ENCODE results near the gene ZNF546.

The ZNF546 gene

GRCh38 chr19:40056505-40056904 is 59.6 kb downstream of the ZNF546 start:
- H2AK5ac ChIP-seq (ENCODE audit: low read depth, low read length) = no peak overlapping the region
- no peak overlapping the region for H3K18ac ChIP-seq (ENCODE audit: low read length)
- peaks cover 2% of the 10 kb centered on the region for H3K79me1 ChIP-seq (ENCODE audit: low read depth, low read length)
- no peak overlapping the region for H3K27ac ChIP-seq (replicated peaks; ENCODE audit: low read length)
- DNase-seq (ENCODE audit: low spot score) = no peak
- H4K91ac ChIP-seq (ENCODE audit: low read depth, low read length, poor library complexity) = no peak overlapping the region
- no peak overlapping the region for H2BK15ac ChIP-seq (ENCODE audit: low read length)
- H3K4ac ChIP-seq (ENCODE audit: low read length) = no peak overlapping the region
- H3K4me1 ChIP-seq (ENCODE audit: control insufficient read depth in 2 of 2, insufficient read depth in 1 of 2, low read depth in 1 of 2, low read length in 2 of 2) = peaks cover 0 to 3% of the 10 kb centered on the region in 2 donors
- H2BK120ac ChIP-seq (ENCODE audit: low read depth, low read length) = no peak overlapping the region
- peak overlapping the region; percentile 88 to 94 for H3K4me3 ChIP-seq (ENCODE audit: low read length in 2 of 2)
- WGBS, 2 donors (ENCODE audit: extremely low coverage in 2 of 2, insufficient read length in 2 of 2, insufficient replicate concordance in 1 of 2) = no CpG with 5 or more reads among the region's 7 CpGs
- no peaks in the 10 kb centered on the region for H3K27me3 ChIP-seq (ENCODE audit: control insufficient read depth in 3 of 3, insufficient read depth in 3 of 3, low read depth in 1 of 3, low read length in 3 of 3)
- H2BK5ac ChIP-seq (ENCODE audit: low read length) = no peak overlapping the region
- H3K36me3 ChIP-seq (replicated peaks in 1 of 2; ENCODE audit: control insufficient read depth in 2 of 2, insufficient read depth in 2 of 2, low read length in 2 of 2) = peaks cover 0 to 2% of the 10 kb centered on the region in 2 donors
- H3K14ac ChIP-seq (ENCODE audit: low read length) = no peak overlapping the region
- peak overlapping the region; percentile 70 for H3K4me2 ChIP-seq (ENCODE audit: insufficient read depth, low read length, poor library complexity, severe bottlenecking)
- no peak overlapping the region for H3K9ac ChIP-seq (ENCODE audit: low read depth, low read length, poor library complexity)
- no peak overlapping the region for H3K23ac ChIP-seq (ENCODE audit: low read depth, low read length, poor library complexity)
- H4K8ac ChIP-seq (ENCODE audit: low read depth, low read length) = no peak overlapping the region
- peaks cover 0 to 65% of the 10 kb centered on the region in 2 donors for H3K9me3 ChIP-seq (replicated peaks in 1 of 2; ENCODE audit: control insufficient read depth in 2 of 2, insufficient read depth in 1 of 2, low read depth in 1 of 2, low read length in 2 of 2)
- H2BK12ac ChIP-seq (ENCODE audit: low read length) = no peak overlapping the region
- H2AFZ ChIP-seq (ENCODE audit: low read length) = peak overlapping the region; percentile 97

GRCh38 chr19:40057166-40057565 is 60.3 kb downstream of the ZNF546 start:
- Histone ChIP-seq H3K27ac (replicated peaks; ENCODE audit: low read length) (no peak overlapping the region), H3K27me3 (ENCODE audit: control insufficient read depth in 3 of 3, insufficient read depth in 3 of 3, low read depth in 1 of 3, low read length in 3 of 3) (no peaks in the 10 kb centered on the region), H3K23ac (ENCODE audit: low read depth, low read length, poor library complexity) (no peak overlapping the region), H3K79me1 (ENCODE audit: low read depth, low read length) (peaks cover 2% of the 10 kb centered on the region), H3K9me3 (replicated peaks in 1 of 2; ENCODE audit: control insufficient read depth in 2 of 2, insufficient read depth in 1 of 2, low read depth in 1 of 2, low read length in 2 of 2) (peaks cover 0 to 59% of the 10 kb centered on the region in 2 donors), H3K9ac (ENCODE audit: low read depth, low read length, poor library complexity) (no peak overlapping the region), H4K91ac (ENCODE audit: low read depth, low read length, poor library complexity) (no peak overlapping the region), H3K4me3 (ENCODE audit: low read length in 2 of 2) (peak overlapping the region in 1 of 2 donors; percentile 88), H3K14ac (ENCODE audit: low read length) (no peak overlapping the region), H4K8ac (ENCODE audit: low read depth, low read length) (no peak overlapping the region), H3K36me3 (replicated peaks in 1 of 2; ENCODE audit: control insufficient read depth in 2 of 2, insufficient read depth in 2 of 2, low read length in 2 of 2) (no peaks in the 10 kb centered on the region), H2BK120ac (ENCODE audit: low read depth, low read length) (no peak overlapping the region), H3K4ac (ENCODE audit: low read length) (no peak overlapping the region), H2BK15ac (ENCODE audit: low read length) (no peak overlapping the region), H2AFZ (ENCODE audit: low read length) (no peak overlapping the region), H3K18ac (ENCODE audit: low read length) (no peak overlapping the region), H2AK5ac (ENCODE audit: low read depth, low read length) (no peak overlapping the region), H2BK12ac (ENCODE audit: low read length) (no peak overlapping the region), H3K4me2 (ENCODE audit: insufficient read depth, low read length, poor library complexity, severe bottlenecking) (no peak overlapping the region), H2BK5ac (ENCODE audit: low read length) (no peak overlapping the region), H3K4me1 (ENCODE audit: control insufficient read depth in 2 of 2, insufficient read depth in 1 of 2, low read depth in 1 of 2, low read length in 2 of 2) (peaks cover 0 to 3% of the 10 kb centered on the region in 2 donors)
- WGBS, 2 donors (ENCODE audit: extremely low coverage in 2 of 2, insufficient read length in 2 of 2, insufficient replicate concordance in 1 of 2) = no CpG with 5 or more reads among the region's 1 CpG
- no peak for DNase-seq (ENCODE audit: low spot score)

GRCh38 chr19:40059624-40060023 is 62.8 kb downstream of the ZNF546 start:
- H3K36me3 ChIP-seq (replicated peaks in 1 of 2; ENCODE audit: control insufficient read depth in 2 of 2, insufficient read depth in 2 of 2, low read length in 2 of 2) = no peaks in the 10 kb centered on the region
- H4K8ac ChIP-seq (ENCODE audit: low read depth, low read length) = no peak overlapping the region
- H3K14ac ChIP-seq (ENCODE audit: low read length) = no peak overlapping the region
- no peak overlapping the region for H2BK12ac ChIP-seq (ENCODE audit: low read length)
- H2AK5ac ChIP-seq (ENCODE audit: low read depth, low read length) = no peak overlapping the region
- H3K4me3 ChIP-seq (ENCODE audit: low read length in 2 of 2) = no peak overlapping the region
- no peak overlapping the region for H2AFZ ChIP-seq (ENCODE audit: low read length)
- H3K9ac ChIP-seq (ENCODE audit: low read depth, low read length, poor library complexity) = no peak overlapping the region
- H3K4ac ChIP-seq (ENCODE audit: low read length) = no peak overlapping the region
- no peak overlapping the region for H2BK5ac ChIP-seq (ENCODE audit: low read length)
- no peak overlapping the region for H3K4me2 ChIP-seq (ENCODE audit: insufficient read depth, low read length, poor library complexity, severe bottlenecking)
- no peak overlapping the region for H2BK15ac ChIP-seq (ENCODE audit: low read length)
- no peaks in the 10 kb centered on the region for H3K27me3 ChIP-seq (ENCODE audit: control insufficient read depth in 3 of 3, insufficient read depth in 3 of 3, low read depth in 1 of 3, low read length in 3 of 3)
- no peak overlapping the region for H3K23ac ChIP-seq (ENCODE audit: low read depth, low read length, poor library complexity)
- H3K79me1 ChIP-seq (ENCODE audit: low read depth, low read length) = peaks cover 2% of the 10 kb centered on the region
- H3K27ac ChIP-seq (replicated peaks; ENCODE audit: low read length) = no peak overlapping the region
- DNase-seq (ENCODE audit: low spot score) = no peak
- no peak overlapping the region for H4K91ac ChIP-seq (ENCODE audit: low read depth, low read length, poor library complexity)
- H3K18ac ChIP-seq (ENCODE audit: low read length) = no peak overlapping the region
- H3K9me3 ChIP-seq (replicated peaks in 1 of 2; ENCODE audit: control insufficient read depth in 2 of 2, insufficient read depth in 1 of 2, low read depth in 1 of 2, low read length in 2 of 2) = peaks cover 0 to 39% of the 10 kb centered on the region in 2 donors
- H3K4me1 ChIP-seq (ENCODE audit: control insufficient read depth in 2 of 2, insufficient read depth in 1 of 2, low read depth in 1 of 2, low read length in 2 of 2) = peaks cover 0 to 3% of the 10 kb centered on the region in 2 donors
- no peak overlapping the region for H2BK120ac ChIP-seq (ENCODE audit: low read depth, low read length)
- no CpG with 5 or more reads among the region's 1 CpG for WGBS, 2 donors (ENCODE audit: extremely low coverage in 2 of 2, insufficient read length in 2 of 2, insufficient replicate concordance in 1 of 2)

GRCh38 chr19:40070058-40070457 is 73.2 kb downstream of the ZNF546 start:
- Histone ChIP-seq H2BK15ac (ENCODE audit: low read length) (no peak overlapping the region), H4K8ac (ENCODE audit: low read depth, low read length) (no peak overlapping the region), H3K27ac (replicated peaks; ENCODE audit: low read length) (no peak overlapping the region), H3K4me1 (ENCODE audit: control insufficient read depth in 2 of 2, insufficient read depth in 1 of 2, low read depth in 1 of 2, low read length in 2 of 2) (no peaks in the 10 kb centered on the region), H2AFZ (ENCODE audit: low read length) (no peak overlapping the region), H3K4ac (ENCODE audit: low read length) (no peak overlapping the region), H3K14ac (ENCODE audit: low read length) (no peak overlapping the region), H3K4me2 (ENCODE audit: insufficient read depth, low read length, poor library complexity, severe bottlenecking) (no peak overlapping the region), H2BK120ac (ENCODE audit: low read depth, low read length) (no peak overlapping the region), H3K4me3 (ENCODE audit: low read length in 2 of 2) (no peak overlapping the region), H3K18ac (ENCODE audit: low read length) (no peak overlapping the region), H3K9ac (ENCODE audit: low read depth, low read length, poor library complexity) (no peak overlapping the region), H2BK5ac (ENCODE audit: low read length) (no peak overlapping the region), H3K79me1 (ENCODE audit: low read depth, low read length) (no peaks in the 10 kb centered on the region), H2AK5ac (ENCODE audit: low read depth, low read length) (no peak overlapping the region), H3K27me3 (ENCODE audit: control insufficient read depth in 3 of 3, insufficient read depth in 3 of 3, low read depth in 1 of 3, low read length in 3 of 3) (no peaks in the 10 kb centered on the region), H3K36me3 (replicated peaks in 1 of 2; ENCODE audit: control insufficient read depth in 2 of 2, insufficient read depth in 2 of 2, low read length in 2 of 2) (peaks cover 7 to 24% of the 10 kb centered on the region in 2 donors), H3K9me3 (replicated peaks in 1 of 2; ENCODE audit: control insufficient read depth in 2 of 2, insufficient read depth in 1 of 2, low read depth in 1 of 2, low read length in 2 of 2) (peaks cover 14 to 22% of the 10 kb centered on the region in 2 donors), H2BK12ac (ENCODE audit: low read length) (no peak overlapping the region), H3K23ac (ENCODE audit: low read depth, low read length, poor library complexity) (no peak overlapping the region), H4K91ac (ENCODE audit: low read depth, low read length, poor library complexity) (no peak overlapping the region)
- WGBS, 2 donors (ENCODE audit: extremely low coverage in 2 of 2, insufficient read length in 2 of 2, insufficient replicate concordance in 1 of 2) = no CpG with 5 or more reads among the region's 1 CpG
- no peak for DNase-seq (ENCODE audit: low spot score)

Data from neuronal stem cell (in vitro differentiated cells).